Central memory CD4-positive, alpha-beta T cell (primary cell): ENCODE measurements around the gene SLC10A6.

Experiments
- DNase-seq: peaks from one replicate; pipeline ENCODE4 v3.0.0; 2022

SLC10A6 gene

DNA sequence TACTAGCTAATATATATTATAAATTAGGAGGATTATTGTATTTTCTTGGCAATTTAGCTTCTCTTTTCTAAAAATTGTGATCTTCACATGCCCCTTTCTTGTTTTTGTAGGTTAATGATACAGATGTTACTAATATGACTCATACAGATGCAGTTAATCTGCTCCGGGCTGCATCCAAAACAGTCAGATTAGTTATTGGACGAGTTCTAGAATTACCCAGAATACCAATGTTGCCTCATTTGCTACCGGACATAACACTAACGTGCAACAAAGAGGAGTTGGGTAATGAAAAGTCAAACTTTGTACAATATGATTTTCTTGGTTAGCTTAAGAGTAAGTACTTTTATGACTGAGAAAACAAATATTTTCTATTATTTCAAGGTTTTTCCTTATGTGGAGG is 74.1 kb downstream of the SLC10A6 start:
- DNase-seq, result no peak
